HG03039 (cell line): Measurements from ENCODE around the gene SORBS1.

ENCODE experiments used
- ATAC-seq: cut with Tn5 transposase; IDR thresholded peaks from one replicate; pipeline ENCODE4 v1.9.1; 2021; ENCODE audit warnings: mild to moderate bottlenecking, moderate library complexity; ENCODE audit not compliant: unreplicated experiment

The SORBS1 gene

GRCh38 chr10:95394161-95394880 is 166.8 kb downstream of the SORBS1 start:
- ATAC-seq: peak; percentile 61

- no peak for ATAC-seq
Observed at GRCh38 chr10:95392681-95393164, 168.4 kb downstream of the SORBS1 start.

- ATAC-seq: no peak
Observed at GRCh38 chr10:95392217-95392584, 169.0 kb downstream of the SORBS1 start.

- ATAC-seq: no peak
Observed at GRCh38 chr10:95391581-95392216, 169.5 kb downstream of the SORBS1 start.

- ATAC-seq: no peak
Observed at GRCh38 chr10:95391164-95391563, 170.0 kb downstream of the SORBS1 start.

GRCh38 chr10:95389982-95390381 is 171.2 kb downstream of the SORBS1 start:
- ATAC-seq: no peak

- no peak for ATAC-seq
Observed at GRCh38 chr10:95389176-95389575, 172.0 kb downstream of the SORBS1 start.

- ATAC-seq: no peak
Observed at GRCh38 chr10:95388539-95388938, 172.6 kb downstream of the SORBS1 start.

GRCh38 chr10:95388109-95388471 is 173.1 kb downstream of the SORBS1 start:
- ATAC-seq: no peak

- no peak for ATAC-seq
Observed at GRCh38 chr10:95384011-95384704, 177.0 kb downstream of the SORBS1 start.

GRCh38 chr10:95382596-95382995 is 178.6 kb downstream of the SORBS1 start:
- no peak for ATAC-seq

- ATAC-seq: no peak
Observed at GRCh38 chr10:95382174-95382573, 179.0 kb downstream of the SORBS1 start.

GRCh38 chr10:95377950-95378349 is 183.2 kb downstream of the SORBS1 start:
- ATAC-seq: no peak

- ATAC-seq: no peak
Observed at GRCh38 chr10:95375418-95375817, 185.8 kb downstream of the SORBS1 start.

- peak; percentile 93 for ATAC-seq
Observed at GRCh38 chr10:95374597-95375209, 186.5 kb downstream of the SORBS1 start.

- no peak for ATAC-seq
Observed at GRCh38 chr10:95373660-95374059, 187.5 kb downstream of the SORBS1 start.

GRCh38 chr10:95364342-95364741 is 196.8 kb downstream of the SORBS1 start:
- no peak for ATAC-seq

- peak; percentile 54 for ATAC-seq
Observed at GRCh38 chr10:95363303-95363912, 197.8 kb downstream of the SORBS1 start.

- no peak for ATAC-seq
Observed at GRCh38 chr10:95360122-95360714, 201.0 kb downstream of the SORBS1 start.

- ATAC-seq: no peak
Observed at GRCh38 chr10:95359466-95359865, 201.7 kb downstream of the SORBS1 start.
